H1 (cell line): Measurements from ENCODE around the gene E2F2. TPM values are rescaled to one million over a fixed set of nuclear protein-coding genes. Genes with fewer than 3 reads are reported as not detected.

Source experiments
- CTCF ChIA-PET: fragments of 300-600 bp; sonication (Branson Sonifier 250); formaldehyde crosslinking; loops from one replicate; lab custom pipeline; 2021; ENCODE audit not compliant: partially characterized antibody; lab: Charles Lee
- POLR2A ChIA-PET: fragments of 300-600 bp; sonication (Branson Sonifier 250); formaldehyde crosslinking; loops from one replicate; lab custom pipeline; 2021; ENCODE audit warnings: inconsistent platforms; ENCODE audit not compliant: partially characterized antibody; lab: Charles Lee
- DNase-seq, 2 experiments: peaks; one replicate each; pipeline versions ENCODE4 v3.0.0 to v3.0.0-alpha.2; 2010 to 2022; ENCODE audit warnings: low spot score in 2 of 2, low read depth in 1 of 2, mixed read lengths in 1 of 2
- FAIRE-seq: peaks from 2 replicates; lab custom pipeline; 2011; peaks lifted over from hg19 to GRCh38; lab: Jason Lieb, UNC
- H2AFZ ChIP-seq: 2 replicates; pipeline ENCODE4 v1.8.1; 2012; ENCODE audit warnings: low read length, inconsistent platforms
- H2AK5ac ChIP-seq: 2 replicates; pipeline ENCODE4 v1.6.1; 2013; ENCODE audit warnings: low read depth, low read length
- H2BK120ac ChIP-seq: replicated peaks from 2 replicates; pipeline ENCODE3; 2013; ENCODE audit warnings: low read depth, low read length, inconsistent platforms
- H2BK12ac ChIP-seq: 2 replicates; pipeline ENCODE4 v1.6.1; 2013; ENCODE audit warnings: low read depth, low read length
- H2BK15ac ChIP-seq: 2 replicates; pipeline ENCODE4 v1.6.1; 2013; ENCODE audit warnings: low read length
- H2BK20ac ChIP-seq: 2 replicates; pipeline ENCODE4 v1.6.1; 2013; ENCODE audit warnings: low read length
- H2BK5ac ChIP-seq: 2 replicates; pipeline ENCODE4 v1.6.1; 2013; ENCODE audit warnings: low read depth, low read length
- H3K14ac ChIP-seq: 2 replicates; pipeline ENCODE4 v1.6.1; 2013; ENCODE audit warnings: inconsistent platforms; ENCODE audit not compliant: insufficient read length
- H3K18ac ChIP-seq: 2 replicates; pipeline ENCODE4 v1.6.1; 2013; ENCODE audit warnings: low read length; ENCODE audit errors: extremely low read depth
- H3K23ac ChIP-seq: 2 replicates; pipeline ENCODE4 v1.6.1; 2013; ENCODE audit warnings: inconsistent platforms; ENCODE audit not compliant: insufficient read length
- H3K23me2 ChIP-seq: 2 replicates; pipeline ENCODE4 v1.6.1; 2013; ENCODE audit warnings: low read depth, low read length
- H3K27ac ChIP-seq: 2 replicates; pipeline ENCODE4 v1.6.1; 2011; ENCODE audit warnings: low read depth, low read length, inconsistent platforms
- H3K27me3 ChIP-seq, 4 experiments: replicated peaks in 1 of 4; 1 replicate in 1 of 4; 2 replicates in 3 of 4; pipeline versions ENCODE4 v1.6.1 to v1.8.1; 2011 to 2013; ENCODE audit warnings: low read length in 3 of 4, mild to moderate bottlenecking in 3 of 4, inconsistent platforms in 2 of 4, mixed read lengths in 2 of 4, moderate library complexity in 1 of 4; ENCODE audit not compliant: control insufficient read depth in 3 of 4, insufficient read depth in 3 of 4; ENCODE audit errors: extremely low read depth in 1 of 4
- H3K36me3 ChIP-seq, 4 experiments: 2 replicates each; pipeline versions ENCODE4 v1.6.1 to v1.8.1; 2011 to 2013; ENCODE audit warnings: mild to moderate bottlenecking in 4 of 4, low read length in 3 of 4, moderate library complexity in 2 of 4, control low read depth in 1 of 4, inconsistent platforms in 1 of 4; ENCODE audit not compliant: insufficient read depth in 4 of 4, control insufficient read depth in 2 of 4
- H3K4ac ChIP-seq: replicated peaks from 2 replicates; pipeline ENCODE3; 2013; ENCODE audit warnings: low read length, low read depth, mixed read lengths, inconsistent platforms; ENCODE audit not compliant: insufficient read length
- H3K4me1 ChIP-seq, 4 experiments: replicated peaks in 1 of 4; 1 replicate in 1 of 4; 2 replicates in 3 of 4; pipeline versions ENCODE4 v1.6.1 to v1.8.1; 2011 to 2013; ENCODE audit warnings: low read length in 3 of 4, inconsistent platforms in 2 of 4, mixed read lengths in 1 of 4; ENCODE audit not compliant: insufficient read depth in 4 of 4, control insufficient read depth in 3 of 4
- H3K4me2 ChIP-seq, 2 experiments: 2 replicates each; pipeline versions ENCODE4 v1.6.1 to v1.8.1; 2011 to 2013; ENCODE audit warnings: low read depth in 2 of 2, low read length in 2 of 2, control low read depth in 1 of 2, inconsistent platforms in 1 of 2, mild to moderate bottlenecking in 1 of 2; ENCODE audit not compliant: insufficient read depth in 1 of 2
- H3K4me3 ChIP-seq, 4 experiments: fragments of 200-600, 300-600 bp in 1 of 4; sonication (generic), shearing (Covaris generic), sonication (Bioruptor Twin) in 1 of 4; 2 replicates each; pipeline versions ENCODE4 v1.5.1 to v1.8.1; 2011 to 2016; ENCODE audit warnings: low read length in 4 of 4, low read depth in 3 of 4, control low read depth in 2 of 4, inconsistent platforms in 2 of 4, mild to moderate bottlenecking in 2 of 4, mixed read lengths in 1 of 4, moderate library complexity in 1 of 4; ENCODE audit not compliant: insufficient read depth in 2 of 4; ENCODE audit errors: extremely low read depth in 1 of 4
- H3K56ac ChIP-seq: replicated peaks from 2 replicates; pipeline ENCODE3; 2013; ENCODE audit warnings: low read depth, mild to moderate bottlenecking, mixed read lengths, low read length, inconsistent platforms; ENCODE audit not compliant: insufficient read length
- H3K79me1 ChIP-seq: 2 replicates; pipeline ENCODE4 v1.6.1; 2013; ENCODE audit warnings: low read depth, low read length, control low read depth
- H3K79me2 ChIP-seq, 2 experiments: 2 replicates each; pipeline versions ENCODE4 v1.6.1 to v1.8.1; 2012 to 2013; ENCODE audit warnings: low read length in 2 of 2, mild to moderate bottlenecking in 2 of 2, inconsistent platforms in 1 of 2; ENCODE audit not compliant: insufficient read depth in 2 of 2, control insufficient read depth in 1 of 2
- H3K9ac ChIP-seq, 4 experiments: replicated peaks in 1 of 4; 1 replicate in 1 of 4; 2 replicates in 3 of 4; pipeline versions ENCODE4 v1.6.1 to v1.8.1; 2011 to 2013; ENCODE audit warnings: low read depth in 3 of 4, low read length in 3 of 4, control low read depth in 2 of 4, mild to moderate bottlenecking in 2 of 4, moderate library complexity in 2 of 4, inconsistent platforms in 1 of 4; ENCODE audit errors: extremely low read depth in 1 of 4
- H3K9me3 ChIP-seq, 2 experiments: 2 replicates each; pipeline versions ENCODE4 v1.6.1 to v1.8.1; 2012 to 2013; ENCODE audit warnings: mild to moderate bottlenecking in 2 of 2, moderate library complexity in 2 of 2, control low read depth in 1 of 2, inconsistent platforms in 1 of 2, low read depth in 1 of 2, low read length in 1 of 2, mixed read lengths in 1 of 2; ENCODE audit not compliant: insufficient read depth in 2 of 2
- H4K20me1 ChIP-seq, 2 experiments: replicated peaks in 1 of 2; 2 replicates each; pipeline versions ENCODE3 to v1.8.1; 2011 to 2013; ENCODE audit warnings: inconsistent platforms in 2 of 2, low read length in 2 of 2, mild to moderate bottlenecking in 1 of 2; ENCODE audit not compliant: insufficient read depth in 2 of 2, control insufficient read depth in 1 of 2
- H4K5ac ChIP-seq: 2 replicates; pipeline ENCODE4 v1.6.1; 2013; ENCODE audit warnings: low read length, low read depth, mixed read lengths, inconsistent platforms; ENCODE audit not compliant: insufficient read length
- H4K8ac ChIP-seq: 2 replicates; pipeline ENCODE4 v1.8.0; 2013; ENCODE audit warnings: mild to moderate bottlenecking, moderate library complexity, low read length, inconsistent platforms; ENCODE audit not compliant: insufficient read depth; ENCODE audit errors: extremely low read depth
- H4K91ac ChIP-seq: replicated peaks from 2 replicates; pipeline ENCODE3; 2013; ENCODE audit warnings: low read length, mixed read lengths, inconsistent platforms; ENCODE audit not compliant: insufficient read length
- POLR2A ChIP-seq, 2 experiments: IDR thresholded peaks; 1 replicate in 1 of 2; 2 replicates in 1 of 2; pipeline ENCODE4 v1.6.1; 2011; ENCODE audit warnings: low read depth in 2 of 2, low read length in 2 of 2, mild to moderate bottlenecking in 2 of 2; ENCODE audit errors: control extremely low read depth in 1 of 2
- POLR2AphosphoS5 ChIP-seq: IDR thresholded peaks from 2 replicates; pipeline ENCODE4 v1.6.1; 2011; ENCODE audit warnings: low read depth, low read length
- SIN3A ChIP-seq, 2 experiments: IDR thresholded peaks in 1 of 2; conservative IDR thresholded peaks in 1 of 2; 2 replicates each; pipeline ENCODE4 v1.6.1; 2011 to 2012; ENCODE audit warnings: low read length in 2 of 2, improper control_type of control experiment in 1 of 2, low read depth in 1 of 2, mild to moderate bottlenecking in 1 of 2
- SP4 ChIP-seq: IDR thresholded peaks from 2 replicates; pipeline ENCODE4 v1.6.1; 2012; ENCODE audit warnings: low read length, inconsistent platforms
- SRF ChIP-seq: IDR thresholded peaks from 2 replicates; pipeline ENCODE4 v1.6.1; 2011; ENCODE audit warnings: mild to moderate bottlenecking, low read depth, low read length, moderate library complexity
- TAF7 ChIP-seq: optimal IDR thresholded peaks from 2 replicates; pipeline ENCODE3; 2011; ENCODE audit warnings: low read depth, mild to moderate bottlenecking, inconsistent platforms, low read length, moderate library complexity, borderline replicate concordance
- TCF12 ChIP-seq: IDR thresholded peaks from 2 replicates; pipeline ENCODE4 v1.6.1; 2011; ENCODE audit warnings: low read depth, mild to moderate bottlenecking, low read length
- WGBS, 2 experiments: shearing (Covaris generic) in 1 of 2; methylation state at CpG; one replicate each; pipeline versions ENCODE4 v1.1.6 to v1.1.7; 2013 to 2015; ENCODE audit warnings: low lambda C conversion rate in 2 of 2, mixed read lengths in 2 of 2, inconsistent platforms in 1 of 2, low coverage in 1 of 2, missing lambda C conversion rate in 1 of 2; ENCODE audit not compliant: insufficient replicate concordance in 2 of 2, insufficient coverage in 1 of 2, insufficient read length in 1 of 2; ENCODE audit errors: extremely low coverage in 1 of 2, missing lambda C conversion rate in 1 of 2; 5-methylcytosine and 5-hydroxymethylcytosine counted together
- polyA plus RNA-seq, 7 experiments: library from polyadenylated mRNA; depleted of rRNA in 3 of 7; stranded (reverse) in 5 of 7; unstranded in 2 of 7; fragments of >200 nt in 5 of 7; fragments of 200-250 nt in 2 of 7; gene quantifications; 1 replicate in 5 of 7; 2 replicates in 1 of 7; 4 replicates in 1 of 7; pipeline versions ENCODE4 v1.2.1 to v1.2.3, GENCODE V29; 2011 to 2013; ENCODE audit warnings: missing spikeins in 2 of 7, mixed read lengths in 2 of 7
- total RNA-seq: library from RNA; stranded (reverse); fragmentation: NEBNext Ultra II Directional; extraction: Animal tissue kit (Norgen Biotek cat#: 25700); gene quantifications from 2 replicates; pipeline ENCODE4 v1.2.1, GENCODE V29; 2021

The E2F2 gene
- total and polyA plus RNA-seq, 2 of the 8 experiments (the other 6 are each of a cell fraction or from before 2014, with no cell fraction given), result 1.8 to 7.0 TPM

DNA sequence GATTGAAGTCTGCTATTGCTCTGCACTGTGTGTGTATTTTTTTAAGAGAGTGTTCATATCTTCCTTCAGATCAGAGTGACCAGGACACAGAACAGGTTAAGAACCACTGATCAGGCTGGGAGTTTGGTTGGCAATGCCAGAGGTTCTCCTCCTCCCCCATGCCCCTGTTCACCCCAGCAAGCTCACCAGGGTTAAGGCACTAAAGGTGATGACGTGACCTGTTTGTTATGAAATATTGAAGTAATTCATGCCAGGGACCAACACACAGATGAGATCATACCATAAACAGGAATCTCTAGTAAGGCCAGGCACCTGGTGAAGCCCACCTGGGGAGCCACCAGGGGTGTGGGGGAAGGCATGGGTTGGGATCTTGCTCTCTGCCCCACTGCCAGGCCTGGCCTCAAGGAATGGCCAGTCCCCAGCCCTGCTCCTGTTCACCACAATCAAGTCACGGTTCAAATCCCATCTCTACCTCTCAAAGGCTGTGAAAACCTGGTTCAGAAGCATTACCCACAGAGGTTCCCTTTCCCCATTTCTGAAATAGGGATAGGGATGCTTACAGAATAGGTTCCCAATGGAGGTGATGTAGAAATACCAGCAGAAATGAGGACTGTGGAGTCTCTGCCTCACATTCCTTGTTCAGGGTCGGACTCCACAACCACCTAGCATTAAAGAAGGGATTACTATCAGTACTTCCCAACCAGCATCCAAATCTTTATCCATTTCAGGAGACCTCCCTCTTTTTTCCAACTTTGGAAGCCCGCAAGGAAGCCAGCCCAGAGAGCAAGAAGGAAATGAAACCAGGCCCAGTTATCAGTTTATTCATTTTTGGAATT lies 25.8 kb upstream of the E2F2 start:
- H2BK12ac ChIP-seq, result peak overlapping the region; percentile 69; the same call in 1 of the 2 replicates
- no peak overlapping the region for H2BK15ac ChIP-seq
- ChIA-PET CTCF (interaction anchor here (0.8 to 21.9 kb wide), 12 partner anchors 9 to 102 kb away, joined by 3 to 706 read pairs (median 6); no protein-coding TSS in a partner anchor), POLR2A (interaction anchor here (1.0 to 20.4 kb wide), 17 partner anchors 10 to 187 kb away, joined by 3 to 547 read pairs (median 11); partner anchors contain the start of genes ELOA and RPL11)
- TF ChIP-seq SRF (no peak), SIN3A (conservative IDR thresholded peaks at IDR 0.05 in 1 of 2, IDR thresholded peaks at IDR 0.05 in 1 of 2; ENCODE audit: low read depth in 1 of 2, low read length in 2 of 2) (no peak), POLR2AphosphoS5 (peak; percentile 90), POLR2A (IDR thresholded peaks at IDR 0.05; ENCODE audit: control extremely low read depth in 1 of 2, low read depth in 2 of 2, low read length in 2 of 2) (peak; percentile 58 to 60), SP4 (peak; percentile 18; the same call in 1 of the 2 replicates), TAF7 (peak; percentile 75), TCF12 (0 out of 2 replicates have a peak, but pooled peaks have one; percentile 29)
- peaks cover 23 to 42% (median 33%) of the 10 kb centered on the region in 4 experiments for H3K4me1 ChIP-seq
- H3K36me3 ChIP-seq, result peaks cover 0 to 19% (median 0%) of the 10 kb centered on the region in 4 experiments; a peak in 5 of 8 replicates
- H3K56ac ChIP-seq, result no peak overlapping the region
- 68% methylated on average over 4 of the region's 4 CpGs; no CpG with 5 or more reads in 1 of the 2 experiments for WGBS, 2 experiments
- no peak overlapping the region for H4K8ac ChIP-seq
- peak overlapping the region; percentile 38 for H3K27ac ChIP-seq
- H3K23ac ChIP-seq, result no peak overlapping the region
- H2AFZ ChIP-seq, result no peak overlapping the region
- peak overlapping the region; percentile 13 for H2BK120ac ChIP-seq
- H3K4me3 ChIP-seq, result peak overlapping the region; percentile 66 to 98 (median 94)
- H4K20me1 ChIP-seq, result peaks cover 5 to 13% of the 10 kb centered on the region in 2 experiments
- H3K27me3 ChIP-seq, result peaks cover 0 to 6% (median 1%) of the 10 kb centered on the region in 4 experiments; a peak in 2 of 7 replicates
- H3K14ac ChIP-seq, result no peak overlapping the region
- peaks cover 4 to 20% of the 10 kb centered on the region in 2 experiments for H3K79me2 ChIP-seq
- H3K23me2 ChIP-seq, result peaks cover 28% of the 10 kb centered on the region
- peak overlapping the region; percentile 87 to 98 for H3K4me2 ChIP-seq
- peak overlapping the region; percentile 49 for H4K91ac ChIP-seq
- H2AK5ac ChIP-seq, result peak overlapping the region; percentile 66
- DNase-seq (no peak), FAIRE-seq (no peak)
- peak overlapping the region; percentile 84 for H2BK5ac ChIP-seq
- no peak overlapping the region for H3K4ac ChIP-seq
- peak overlapping the region; percentile 31 to 50 (median 38); a peak in 5 of 7 replicates for H3K9ac ChIP-seq
- H3K18ac ChIP-seq, result peak overlapping the region; percentile 39; the same call in 1 of the 2 replicates
- H2BK20ac ChIP-seq, result 0 out of 2 replicates have a peak overlapping the region, but pooled peaks have one; percentile 76
- H3K9me3 ChIP-seq, result no peaks in the 10 kb centered on the region
- H3K79me1 ChIP-seq, result no peaks in the 10 kb centered on the region; the same call in 1 of the 2 replicates
- peak overlapping the region; percentile 15 for H4K5ac ChIP-seq
